ENCODE data around the gene GRB14.

Gene GRB14

DNA sequence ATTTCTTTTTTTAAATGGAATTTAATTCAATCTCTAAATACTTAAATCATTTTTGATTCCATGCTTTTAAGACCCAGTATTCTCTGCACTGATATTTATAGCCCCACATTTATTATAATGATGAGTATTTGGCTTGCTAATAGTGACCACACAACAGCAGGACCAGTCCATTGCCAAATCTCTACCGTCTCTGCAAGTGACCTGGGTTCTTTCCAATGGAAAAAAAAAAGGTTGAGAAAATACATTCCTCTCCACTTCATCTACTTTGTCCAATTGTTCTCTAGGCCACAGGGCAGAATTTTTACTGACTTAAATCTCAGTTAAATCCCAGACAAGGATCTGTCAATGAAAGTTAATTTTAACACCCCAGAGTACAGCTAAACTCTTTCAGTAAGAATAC lies 20.5 kb downstream of the GRB14 start:
- H3K27ac ChIP-seq = no peak overlapping the region
- POLR2A ChIA-PET (ENCODE audit: low non-redundant PET) = no interaction called here
- DNase-seq (ENCODE audit: low spot score) = no peak
- TF ChIP-seq CTCF (conservative IDR thresholded peaks at IDR 0.05; ENCODE audit: low read depth) = no peak
- CTCF ChIA-PET = interaction anchor here (0.6 to 2.4 kb wide), 3 partner anchors 41 to 603 kb away, joined by 3 to 14 read pairs (median 4); partner anchors contain the start of gene SCN3A

DNA sequence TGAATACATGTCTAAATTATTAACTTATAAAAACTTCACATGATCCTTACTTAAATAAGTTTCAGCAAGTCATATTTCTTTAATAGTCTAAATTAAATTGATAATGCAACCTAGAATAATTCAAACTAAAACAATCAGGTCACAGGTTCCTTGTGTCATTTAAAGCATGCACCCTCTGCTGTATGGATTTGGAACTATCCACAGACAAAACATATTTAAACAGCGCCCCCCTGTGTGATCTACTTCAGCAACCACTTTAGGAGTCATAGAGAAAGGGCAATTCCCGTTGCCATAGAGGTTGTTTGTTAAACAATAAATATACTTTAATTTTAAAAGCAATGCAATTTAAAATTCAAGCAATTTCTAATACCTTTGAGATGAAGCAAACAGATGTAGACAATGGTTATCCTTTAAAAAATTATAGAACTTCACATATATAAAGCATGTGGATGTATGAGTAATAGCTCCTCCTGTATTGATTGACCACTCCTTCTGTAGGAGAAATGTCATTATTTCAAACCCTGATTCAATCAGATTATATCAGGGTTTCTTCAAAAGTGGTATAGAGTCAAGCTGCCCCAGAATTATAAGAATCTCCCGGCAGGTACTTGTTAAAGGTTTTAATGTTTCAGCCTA lies 21.2 kb downstream of the GRB14 start:
- TF ChIP-seq CTCF (conservative IDR thresholded peaks at IDR 0.05; ENCODE audit: low read depth) = peak; percentile 68
- H3K27ac ChIP-seq = no peak overlapping the region
- CTCF ChIA-PET = interaction anchor here (0.6 to 2.4 kb wide), 2 partner anchors 40 to 604 kb away, joined by 4 to 14 read pairs; partner anchors contain the start of gene SCN3A
- POLR2A ChIA-PET (ENCODE audit: low non-redundant PET) = no interaction called here
- DNase-seq (ENCODE audit: low spot score) = peak; percentile 55

DNA sequence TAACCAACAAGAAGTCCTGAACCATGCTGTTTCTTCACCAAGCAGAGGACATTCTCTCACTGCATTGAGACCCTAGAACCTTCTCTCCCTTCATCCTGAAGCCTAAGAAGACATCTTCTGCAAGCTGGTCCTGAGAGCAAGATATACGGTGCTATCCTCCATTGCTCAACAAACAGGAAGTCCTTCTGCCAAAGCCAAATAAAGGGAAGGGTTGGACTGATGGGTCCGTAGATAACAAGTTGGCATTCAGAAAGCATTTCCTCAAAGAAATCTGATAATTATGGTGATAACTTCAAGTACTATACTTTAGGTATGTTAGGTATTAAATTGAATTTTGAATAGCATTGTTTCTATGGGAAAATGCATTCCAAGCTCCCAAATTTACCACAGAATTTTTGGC lies 23.3 kb downstream of the GRB14 start:
- CTCF ChIA-PET = interaction anchor here (0.7 kb wide), 1 partner anchor 1352 kb away, joined by 3 read pairs; no protein-coding TSS in a partner anchor
- H3K27ac ChIP-seq = no peak overlapping the region
- DNase-seq (ENCODE audit: low spot score) = no peak
- no peak for TF ChIP-seq CTCF (conservative IDR thresholded peaks at IDR 0.05; ENCODE audit: low read depth)
- POLR2A ChIA-PET (ENCODE audit: low non-redundant PET) = no interaction called here

GRCh38 chr2:164595031-164595430 lies 26.3 kb downstream of the GRB14 start:
- POLR2A ChIA-PET (ENCODE audit: low non-redundant PET) = no interaction called here
- no peak for TF ChIP-seq CTCF (conservative IDR thresholded peaks at IDR 0.05; ENCODE audit: low read depth)
- DNase-seq (ENCODE audit: low spot score) = no peak
- H3K27ac ChIP-seq = no peak overlapping the region
- CTCF ChIA-PET = no interaction called here

DNA sequence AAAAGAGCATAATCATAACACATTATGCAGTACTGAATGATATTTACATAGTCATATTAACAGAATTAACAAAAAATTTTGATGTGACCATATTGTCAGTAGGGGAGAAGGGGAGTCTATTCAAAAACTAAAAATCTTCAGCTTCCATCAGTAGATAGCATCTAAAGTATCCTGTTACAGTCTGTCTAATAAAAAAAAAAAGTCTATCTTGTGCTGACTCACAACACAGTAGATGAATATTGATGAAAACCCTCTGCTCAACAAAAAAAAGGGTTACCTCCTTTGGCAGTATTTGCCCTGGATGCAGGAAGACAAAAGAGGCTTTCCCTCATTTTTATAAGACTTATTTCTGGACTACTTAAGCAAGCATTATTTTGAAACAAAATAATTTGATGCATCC lies 27.3 kb downstream of the GRB14 start:
- TF ChIP-seq CTCF (conservative IDR thresholded peaks at IDR 0.05; ENCODE audit: low read depth) = no peak
- no peak overlapping the region for H3K27ac ChIP-seq
- no peak for DNase-seq (ENCODE audit: low spot score)
- CTCF ChIA-PET = no interaction called here
- POLR2A ChIA-PET (ENCODE audit: low non-redundant PET) = no interaction called here

- H3K27ac ChIP-seq = no peak overlapping the region
- CTCF ChIA-PET = no interaction called here
- POLR2A ChIA-PET (ENCODE audit: low non-redundant PET) = no interaction called here
- no peak for DNase-seq (ENCODE audit: low spot score)
- TF ChIP-seq CTCF (conservative IDR thresholded peaks at IDR 0.05; ENCODE audit: low read depth) = no peak
Measured at GRCh38 chr2:164593541-164593940, 27.7 kb downstream of the GRB14 start.

All from RWPE1 (cell line).